Myocyte (in vitro differentiated cells): ENCODE data around the gene THAP11. TPM values are rescaled to one million over a fixed set of nuclear protein-coding genes. Genes with fewer than 3 reads are reported as not detected.
"Not testable (repeated sequence)": the region's sequence is repeated elsewhere in the genome, so short reads cannot be mapped to it uniquely, and the experiment has no call there.

ENCODE experiments used
- DNase-seq: peaks from one replicate; pipeline ENCODE4 v3.0.0-alpha.2; 2012; ENCODE audit warnings: low read depth
- total RNA-seq: library from RNA; depleted of rRNA; stranded (reverse); fragments of >200 nt; gene quantifications from 2 replicates; pipeline ENCODE4 v1.2.3, GENCODE V29; 2014

THAP11 gene
- total RNA-seq, 1 donor from 2014 or later, result 67.0 TPM

DNA sequence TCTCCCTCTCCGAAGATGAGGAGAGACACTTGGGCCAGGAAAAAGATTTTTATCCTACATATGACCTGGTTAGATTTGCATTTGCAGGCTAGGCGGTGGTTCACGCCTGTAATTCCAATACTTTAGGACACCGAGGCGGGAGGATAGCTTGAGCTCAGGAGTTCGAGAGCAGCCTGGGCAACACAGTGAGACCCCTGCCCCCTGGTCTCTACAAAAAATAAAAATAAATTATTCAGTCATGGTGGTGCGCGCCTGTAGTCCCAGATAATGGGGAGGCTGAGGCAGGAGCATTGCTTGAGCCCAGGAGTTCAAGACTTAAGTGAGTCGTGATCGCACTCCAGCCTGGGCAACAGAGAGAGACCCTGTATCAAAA is 7.9 kb upstream of the THAP11 start:
- DNase-seq, result no peak

DNA sequence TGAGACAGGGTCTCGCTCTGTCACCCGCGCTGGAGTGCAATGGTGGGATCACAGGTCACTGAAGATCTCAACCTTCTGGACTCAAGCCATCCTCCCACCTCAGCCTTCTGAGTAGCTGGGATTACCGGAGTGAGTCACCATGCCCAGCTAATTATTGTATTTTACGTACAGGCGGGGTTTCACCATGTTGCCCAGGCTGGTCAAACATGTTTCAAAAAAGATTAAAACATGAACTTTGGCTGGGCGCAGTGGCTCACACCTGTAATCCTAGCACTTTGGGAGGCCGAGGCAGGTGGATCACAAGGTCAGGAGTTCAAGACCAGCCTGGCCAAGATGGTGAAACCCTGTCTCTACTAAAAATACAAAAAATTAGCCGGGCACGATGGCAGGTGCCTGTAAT is 4.9 kb upstream of the THAP11 start:
- DNase-seq, result not testable (repeated sequence)

DNA sequence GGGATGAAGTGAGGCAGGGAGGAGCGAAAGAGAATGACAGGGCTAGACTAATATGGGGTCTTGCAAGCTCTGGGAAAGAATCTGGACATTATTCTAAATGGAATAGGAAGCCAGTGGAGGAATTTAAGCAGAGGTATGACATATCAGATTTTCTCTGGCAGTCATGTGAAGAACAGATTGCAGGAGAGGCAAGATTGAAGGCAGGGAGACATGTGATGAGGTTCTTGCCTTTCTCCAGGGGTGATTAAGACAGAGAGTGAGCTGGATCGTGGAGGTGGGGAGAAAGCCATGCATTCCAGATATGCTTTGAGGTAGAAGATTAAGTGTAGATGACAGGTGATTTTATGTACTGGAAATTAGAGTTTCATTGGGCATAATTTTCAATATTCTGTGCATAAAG is 4.3 kb upstream of the THAP11 start:
- DNase-seq, result no peak

DNA sequence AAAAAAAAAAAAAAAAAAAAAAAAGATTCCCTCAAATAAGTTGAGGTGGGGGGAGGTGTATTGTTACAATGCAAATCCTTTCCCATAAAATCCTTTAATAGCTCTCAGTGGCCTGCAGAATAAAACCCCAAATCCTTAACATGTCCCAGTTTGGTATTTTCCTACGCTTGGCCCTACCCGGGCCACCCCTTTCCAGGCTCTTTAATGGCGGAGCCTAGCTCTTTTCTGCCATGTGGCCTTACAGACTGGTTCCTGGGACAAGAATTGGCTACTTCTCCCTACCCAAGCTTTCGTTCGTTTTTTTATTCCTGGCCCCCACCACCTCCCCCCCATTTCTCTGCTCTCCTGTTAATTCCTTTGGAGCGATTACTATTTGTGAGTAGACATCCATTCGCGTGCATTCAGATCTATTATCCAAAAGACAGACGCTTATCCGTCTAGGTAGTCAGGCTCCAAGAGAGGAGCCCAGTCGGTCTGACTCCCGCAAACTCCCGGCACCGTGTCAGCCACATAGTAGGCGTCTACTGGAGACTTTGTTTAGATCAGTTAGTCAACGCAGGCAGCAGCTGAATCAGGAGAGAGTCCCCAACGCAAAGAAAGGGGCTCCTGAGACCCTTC is 813 bp upstream of the THAP11 start:
- no peak for DNase-seq

DNA sequence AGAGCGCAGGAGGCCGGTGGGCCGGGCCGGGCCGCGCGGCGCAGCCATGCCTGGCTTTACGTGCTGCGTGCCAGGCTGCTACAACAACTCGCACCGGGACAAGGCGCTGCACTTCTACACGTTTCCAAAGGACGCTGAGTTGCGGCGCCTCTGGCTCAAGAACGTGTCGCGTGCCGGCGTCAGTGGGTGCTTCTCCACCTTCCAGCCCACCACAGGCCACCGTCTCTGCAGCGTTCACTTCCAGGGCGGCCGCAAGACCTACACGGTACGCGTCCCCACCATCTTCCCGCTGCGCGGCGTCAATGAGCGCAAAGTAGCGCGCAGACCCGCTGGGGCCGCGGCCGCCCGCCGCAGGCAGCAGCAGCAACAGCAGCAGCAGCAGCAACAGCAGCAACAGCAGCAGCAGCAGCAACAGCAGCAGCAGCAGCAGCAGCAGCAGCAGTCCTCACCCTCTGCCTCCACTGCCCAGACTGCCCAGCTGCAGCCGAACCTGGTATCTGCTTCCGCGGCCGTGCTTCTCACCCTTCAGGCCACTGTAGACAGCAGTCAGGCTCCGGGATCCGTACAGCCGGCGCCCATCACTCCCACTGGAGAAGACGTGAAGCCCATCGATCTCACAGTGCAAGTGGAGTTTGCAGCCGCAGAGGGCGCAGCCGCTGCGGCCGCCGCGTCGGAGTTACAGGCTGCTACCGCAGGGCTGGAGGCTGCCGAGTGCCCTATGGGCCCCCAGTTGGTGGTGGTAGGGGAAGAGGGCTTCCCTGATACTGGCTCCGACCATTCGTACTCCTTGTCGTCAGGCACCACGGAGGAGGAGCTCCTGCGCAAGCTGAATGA is 606 bp downstream of the THAP11 start:
- peak; percentile 45 for DNase-seq

DNA sequence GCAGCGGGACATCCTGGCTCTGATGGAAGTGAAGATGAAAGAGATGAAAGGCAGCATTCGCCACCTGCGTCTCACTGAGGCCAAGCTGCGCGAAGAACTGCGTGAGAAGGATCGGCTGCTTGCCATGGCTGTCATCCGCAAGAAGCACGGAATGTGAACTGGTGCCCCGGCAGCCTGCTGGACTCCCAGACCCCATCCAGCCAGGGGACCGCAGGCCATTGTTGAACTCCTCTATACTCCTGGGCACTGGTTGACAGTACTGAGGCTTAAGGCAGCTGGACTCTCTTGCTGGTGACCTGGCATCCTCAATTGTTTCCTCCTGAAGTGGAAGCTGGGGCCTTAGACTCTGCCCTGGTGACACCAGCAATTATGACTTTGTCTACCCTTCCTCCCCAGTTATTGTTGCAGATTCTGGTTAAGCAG is 1.2 kb downstream of the THAP11 start:
- DNase-seq, result no peak

DNA sequence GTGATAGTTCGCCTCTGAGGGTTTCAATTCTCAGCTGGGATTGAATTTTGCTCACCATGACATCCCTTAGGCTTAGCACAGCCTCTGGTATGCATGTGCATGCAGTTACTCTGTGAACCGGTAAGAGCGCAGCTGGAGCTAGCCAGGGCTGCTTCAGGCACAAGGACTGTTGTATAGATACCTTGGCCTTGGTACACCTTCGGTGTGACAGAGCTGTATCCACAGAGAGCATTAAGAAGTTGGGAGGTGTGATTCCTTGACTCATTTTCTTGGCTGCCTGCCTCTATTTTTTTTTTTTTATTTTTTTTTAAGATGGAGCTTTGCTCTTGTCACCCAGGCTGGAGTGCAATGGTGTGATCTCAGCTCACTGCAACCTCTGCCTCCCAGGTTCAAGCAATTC is 2.4 kb downstream of the THAP11 start:
- no peak for DNase-seq

DNA sequence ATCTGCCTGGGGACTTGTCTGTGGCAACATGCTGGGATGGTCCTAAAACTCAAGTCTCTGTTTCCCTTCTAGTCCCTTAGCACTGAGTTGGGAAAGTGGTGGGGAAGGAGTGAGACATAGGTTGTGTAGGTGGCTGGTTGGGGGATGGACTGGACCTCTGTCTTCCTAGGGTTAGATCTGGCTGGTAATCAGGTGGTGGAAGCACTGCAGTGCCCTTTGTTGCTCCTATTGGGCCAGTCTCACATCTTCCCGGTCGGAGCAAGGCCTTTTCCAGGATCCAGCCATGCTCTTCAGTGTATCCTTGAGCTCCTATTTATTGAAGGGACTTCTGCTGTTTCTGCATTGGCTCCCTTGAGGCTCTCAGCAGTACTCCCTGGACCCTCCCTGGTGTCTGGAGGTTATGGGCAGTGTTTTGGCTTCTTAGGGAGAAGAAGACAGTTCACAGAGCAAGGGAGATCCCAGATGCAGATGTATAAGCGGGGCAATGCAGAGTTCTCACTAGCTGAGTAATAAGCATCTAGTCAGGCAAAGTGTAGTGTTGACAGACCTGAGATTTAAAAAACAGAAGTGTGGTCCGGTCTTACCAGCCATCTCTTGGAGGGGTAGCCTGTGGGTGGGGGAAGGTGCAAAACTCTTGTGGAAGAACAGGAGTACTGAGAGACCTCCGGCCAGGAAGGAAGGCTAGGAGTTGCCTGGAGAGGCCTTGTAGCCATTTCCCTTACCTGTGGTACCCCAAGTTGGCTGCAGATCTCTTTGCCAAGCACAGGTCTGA is 3.4 kb downstream of the THAP11 start:
- no peak for DNase-seq

DNA sequence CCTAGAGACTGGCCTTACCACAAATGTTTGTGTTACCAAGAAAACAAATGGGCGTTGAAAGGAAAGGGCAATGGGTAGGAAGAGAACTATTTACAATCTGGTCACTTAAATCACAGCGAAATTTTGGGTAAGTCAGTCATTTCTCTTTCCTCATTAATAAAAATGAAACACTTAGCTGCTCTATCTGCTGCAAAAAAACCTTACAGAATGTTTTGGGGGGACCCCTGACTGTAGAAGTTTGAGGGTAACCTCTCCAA is 3.9 kb downstream of the THAP11 start:
- DNase-seq, result no peak

DNA sequence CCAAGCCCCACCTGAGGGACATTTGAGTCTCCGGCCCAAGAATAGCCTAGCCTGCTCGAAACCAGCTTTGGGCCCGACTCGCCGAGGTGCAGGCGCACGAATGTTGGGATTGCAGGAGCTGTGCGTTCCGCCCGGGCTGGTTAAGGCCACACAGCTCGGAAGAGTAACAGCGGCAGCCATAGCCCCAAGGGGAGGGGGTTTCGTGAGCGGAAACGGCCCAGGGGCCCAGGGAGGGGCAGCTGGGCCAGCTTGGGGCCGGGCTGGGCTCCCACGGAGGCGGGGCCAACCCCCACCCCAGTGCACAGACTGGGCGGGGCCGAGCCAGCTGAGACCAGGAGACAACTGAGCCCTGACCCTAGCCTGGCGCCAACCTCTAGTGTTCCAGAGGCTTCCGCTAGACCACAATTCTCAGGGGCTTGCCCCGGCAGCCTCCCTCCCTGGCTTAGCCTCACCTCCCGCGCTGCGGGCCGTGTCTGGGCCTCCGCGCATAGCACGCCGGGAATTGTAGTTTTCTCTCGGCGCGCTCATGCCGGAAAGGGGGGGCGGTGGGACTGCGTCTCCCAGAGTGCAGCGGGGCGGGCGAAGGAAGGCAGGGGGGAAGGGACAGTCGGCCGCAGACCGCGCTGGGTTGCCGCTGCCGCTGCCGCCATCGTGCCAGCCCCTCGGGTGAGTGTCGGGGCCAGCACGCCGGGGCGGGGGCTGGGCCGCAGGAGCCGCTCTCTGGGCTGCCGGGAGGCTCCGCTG is 4.4 kb downstream of the THAP11 start, which contains the start of gene NUTF2:
Gene NUTF2, plus strand, starts transcription at position 614 of the 744 bp plus-strand sequence. CDS start 18,198 bp downstream, outside the sequence.
- DNase-seq, result peak; percentile 98

DNA sequence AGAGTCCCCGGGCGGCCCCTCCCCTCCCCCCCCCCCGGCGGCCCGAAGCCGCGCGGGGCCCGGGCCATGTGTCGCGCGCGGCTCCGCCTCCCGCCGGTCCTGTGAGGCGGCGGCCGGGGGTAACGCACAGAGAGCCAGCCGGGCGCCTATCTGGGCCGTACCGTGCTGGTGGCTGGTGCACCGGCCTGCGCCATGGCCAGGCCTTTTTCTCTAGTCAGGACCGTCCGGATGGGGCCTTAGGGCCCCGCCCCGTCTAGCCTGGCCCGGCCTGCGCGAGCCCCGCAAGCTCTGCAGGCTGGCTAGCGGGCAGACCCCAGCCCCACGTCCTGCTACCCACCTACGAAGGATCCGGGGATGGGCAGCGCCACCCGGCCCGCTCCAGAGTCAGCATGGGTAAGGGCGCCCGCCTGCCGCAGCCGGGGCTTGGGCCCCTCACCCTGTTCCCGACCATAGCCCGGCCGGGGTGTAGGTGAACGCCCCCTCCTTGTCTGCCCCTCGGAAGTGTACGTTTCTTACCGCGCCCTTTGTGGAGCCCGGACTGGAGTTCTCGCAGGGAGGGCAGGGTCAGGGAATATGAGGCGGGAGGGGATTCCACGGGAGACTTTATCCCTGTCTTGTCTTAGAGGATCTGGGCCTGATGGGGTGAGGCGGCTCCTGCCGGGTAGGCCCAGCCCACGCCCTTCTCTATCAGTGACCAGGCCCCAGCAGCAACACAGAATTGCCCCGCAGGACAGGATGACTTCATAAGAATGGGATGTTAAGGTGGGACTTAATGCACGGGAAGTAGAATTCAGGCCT is 5.1 kb downstream of the THAP11 start, which contains the start of gene CENPT:
Gene CENPT, minus strand, starts transcription at position 630 of the 798 bp plus-strand sequence. CDS start 13,834 bp downstream, outside the sequence.
- DNase-seq, result peak; percentile 40

DNA sequence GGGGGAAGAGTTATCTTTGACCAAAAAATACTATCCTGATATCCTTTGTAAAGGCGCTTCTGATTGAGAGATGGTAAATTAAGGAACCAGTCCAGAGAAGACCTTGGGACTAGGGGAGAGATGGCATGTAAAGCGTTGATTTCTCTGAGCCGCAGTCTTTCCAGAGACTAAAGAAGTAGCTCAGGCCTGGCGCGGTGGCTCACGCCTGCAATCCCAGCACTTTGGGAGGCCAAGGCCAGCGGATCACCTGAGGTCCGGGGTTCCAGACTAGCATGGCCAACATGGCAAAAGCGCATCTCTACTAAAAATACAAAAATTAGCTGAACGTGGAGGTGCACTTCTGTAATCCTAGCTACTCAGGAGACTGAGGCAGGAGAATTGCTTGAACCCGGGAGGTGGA is 6.0 kb downstream of the THAP11 start:
- no peak for DNase-seq

DNA sequence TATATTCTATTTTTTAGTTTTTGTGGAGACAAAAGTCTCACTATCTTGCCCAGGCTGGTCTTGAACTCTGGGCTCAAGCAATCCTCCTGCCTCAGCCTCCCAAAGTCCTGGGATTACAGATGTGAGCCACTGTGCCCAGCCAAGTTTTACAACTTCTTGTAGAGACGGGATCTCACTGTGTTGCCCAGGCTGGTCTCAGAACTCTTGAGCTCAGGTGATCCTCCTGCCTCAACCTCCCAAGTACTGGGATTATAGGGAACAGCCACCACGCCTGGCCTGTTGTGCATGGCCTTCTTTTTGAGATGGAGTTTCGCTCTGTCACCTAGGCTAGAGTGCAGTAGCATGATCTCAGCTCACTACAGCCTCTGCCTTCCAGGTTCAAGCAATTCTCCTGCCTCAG is 11.6 kb downstream of the THAP11 start:
- no peak for DNase-seq

DNA sequence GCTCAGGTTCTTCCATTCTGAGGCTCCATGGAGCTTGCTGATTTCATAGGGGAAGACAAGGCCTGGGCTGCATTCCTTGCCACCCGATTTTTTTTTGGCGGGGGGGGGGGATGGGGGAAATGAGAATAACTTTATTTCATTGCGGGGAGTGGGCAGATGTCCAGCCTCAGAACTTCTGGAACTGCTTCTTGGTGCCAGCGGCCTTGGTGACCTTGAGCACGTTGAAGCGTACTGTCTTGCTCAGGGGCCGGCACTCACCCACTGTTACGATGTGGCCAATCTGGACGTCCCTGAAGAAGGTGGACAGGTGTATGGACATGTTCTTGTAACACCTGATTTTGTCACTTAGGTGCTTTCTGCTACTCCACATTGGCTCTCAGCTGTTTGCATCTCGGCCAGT is 13.7 kb downstream of the THAP11 start:
- DNase-seq, result no peak

DNA sequence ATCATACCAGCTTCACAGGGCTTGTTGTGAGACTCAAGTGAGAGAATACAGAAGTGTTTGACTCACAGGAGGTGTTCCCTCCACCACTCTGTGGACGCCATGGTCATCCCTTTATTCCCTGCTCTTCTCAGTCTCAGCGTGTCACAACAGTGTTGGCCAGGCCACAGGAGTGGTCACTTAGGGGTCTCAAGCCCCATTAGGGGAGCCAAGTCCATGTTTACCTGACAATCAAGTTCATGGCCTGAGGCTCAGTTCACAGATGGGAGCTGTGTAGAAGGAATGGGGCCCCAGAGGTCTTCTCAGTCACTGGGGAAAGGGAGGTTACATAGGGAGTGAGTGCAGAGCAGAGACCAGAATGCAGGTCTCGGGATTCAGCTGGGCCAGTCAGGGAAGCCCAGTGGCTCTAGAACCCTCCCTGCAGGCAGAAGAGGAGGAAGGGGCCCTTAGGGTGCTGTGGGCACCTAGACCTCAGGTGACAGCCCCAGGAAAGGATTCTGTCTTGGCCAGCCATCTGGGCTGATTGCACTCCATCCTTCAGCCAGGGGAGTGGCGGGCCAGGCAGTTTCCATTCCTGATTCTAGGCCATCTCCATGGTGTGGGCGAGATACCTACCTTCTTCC is 14.9 kb downstream of the THAP11 start:
- no peak for DNase-seq

DNA sequence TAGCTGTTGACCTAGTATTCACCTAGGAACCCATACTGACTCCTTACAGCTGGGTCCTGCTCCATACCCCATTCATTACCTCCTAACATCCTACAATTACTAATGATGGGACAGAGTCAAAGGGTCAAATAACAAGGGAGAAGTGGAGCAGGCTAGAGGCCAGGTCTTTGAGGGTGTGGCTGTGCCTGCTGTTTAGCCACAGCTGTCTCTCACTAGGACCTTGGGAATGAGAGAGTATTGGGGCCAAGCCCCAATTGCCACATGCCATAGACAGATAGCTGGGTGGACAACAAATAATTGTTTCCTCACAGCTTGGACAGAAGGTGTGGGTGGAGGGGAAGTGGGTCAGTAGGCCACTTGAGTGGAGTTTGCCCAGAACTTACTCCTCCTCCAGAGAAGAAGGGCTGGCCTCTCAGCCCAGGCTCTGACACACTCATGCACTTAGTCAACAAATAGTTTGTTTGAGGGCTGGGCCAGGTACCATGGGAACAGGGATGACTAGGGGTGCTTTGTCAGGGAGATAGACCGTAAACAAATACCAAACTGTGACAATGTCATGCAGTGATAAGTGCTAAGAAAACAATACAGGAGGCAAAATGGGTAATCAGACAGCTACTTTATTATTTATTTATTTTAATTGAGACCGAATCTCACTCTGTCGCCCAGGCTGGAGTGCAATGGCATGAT is 15.6 kb downstream of the THAP11 start:
- peak; percentile 88 for DNase-seq

DNA sequence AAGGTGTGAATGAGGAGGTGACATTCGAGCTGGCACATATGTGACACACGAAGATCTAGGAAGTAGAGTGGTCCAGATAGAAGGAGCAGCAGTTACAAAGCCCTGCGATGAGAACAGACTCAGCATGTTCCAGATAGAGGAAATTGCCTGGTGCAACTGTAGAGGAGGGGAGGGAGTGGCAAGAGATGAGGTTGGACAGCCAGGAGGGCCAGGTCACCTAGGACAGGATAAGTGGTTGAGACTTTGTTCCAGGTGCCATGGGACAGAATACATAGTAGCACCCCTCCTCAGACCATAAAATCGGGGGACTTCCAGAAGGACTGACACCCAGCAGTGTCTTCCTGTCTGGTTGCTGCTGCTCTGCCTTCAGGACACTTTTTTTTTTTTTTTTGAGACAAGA is 16.4 kb downstream of the THAP11 start:
- no peak for DNase-seq

DNA sequence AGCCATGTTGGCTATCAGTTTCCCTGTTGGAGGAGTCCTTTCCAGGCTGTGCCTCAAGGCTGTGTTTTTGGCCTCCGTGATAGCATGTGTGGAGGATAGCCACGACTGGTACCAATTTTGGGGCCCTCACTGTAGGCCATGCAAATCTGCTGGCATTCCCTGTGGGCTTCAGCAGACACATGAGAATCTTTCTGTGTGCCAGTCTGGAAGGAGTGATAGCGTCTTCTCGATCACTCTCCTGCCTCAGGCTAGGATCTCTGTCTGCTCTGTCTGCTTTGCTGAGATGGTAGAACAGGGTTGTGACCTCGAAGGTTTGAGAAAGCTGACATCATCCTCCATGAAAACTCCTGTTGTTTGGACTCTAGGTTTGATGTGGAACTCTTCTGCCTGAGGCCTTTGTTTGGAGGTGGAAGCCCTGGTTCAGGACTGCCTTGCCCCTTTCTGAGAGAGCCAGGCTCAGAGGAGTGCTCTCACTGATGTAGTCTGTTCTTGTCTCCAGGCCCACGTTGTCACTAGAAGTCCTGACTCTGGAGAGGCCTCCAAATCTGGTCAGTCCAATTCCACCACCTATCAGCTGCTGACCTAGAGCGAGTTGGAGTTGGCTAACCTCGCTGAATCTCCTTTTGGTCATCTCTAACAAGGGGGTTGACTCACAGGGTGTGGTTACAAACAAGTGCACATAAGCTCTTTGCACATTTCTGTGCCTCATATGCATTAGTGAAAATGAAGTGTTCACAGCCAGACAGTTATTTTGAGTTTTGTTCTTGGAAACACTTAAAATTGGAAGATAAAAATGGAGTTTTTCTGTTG is 18.7 kb downstream of the THAP11 start:
- peak; percentile 74 for DNase-seq

DNA sequence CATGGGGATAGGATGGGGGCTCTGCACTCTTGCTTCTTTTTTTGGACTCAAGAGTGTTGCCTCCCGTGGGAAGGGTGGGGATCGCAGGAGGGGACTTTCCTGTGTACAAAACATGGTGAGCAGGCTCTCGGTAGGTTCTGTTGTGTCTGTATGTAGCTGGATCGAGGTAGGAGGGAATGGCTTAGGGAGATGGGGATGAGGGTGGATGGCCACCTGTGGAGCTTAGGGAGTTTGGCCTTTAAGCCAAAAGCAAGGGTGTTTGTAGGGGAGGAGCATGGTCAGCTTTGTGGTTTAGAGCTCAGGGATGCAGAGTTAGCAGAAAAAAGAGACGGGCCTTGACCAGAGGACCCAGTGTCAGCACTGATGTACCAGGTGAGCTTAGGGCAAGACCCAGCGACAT is 19.8 kb downstream of the THAP11 start:
- no peak for DNase-seq
